ENCODE data around the gene NGEF.
A peak's percentile ranks its signal among the peaks of the same experiment; 100 is the strongest.
"Not testable (repeated sequence)": the region's sequence is repeated elsewhere in the genome, so short reads cannot be mapped to it uniquely, and the experiment has no call there.

NGEF gene

DNA sequence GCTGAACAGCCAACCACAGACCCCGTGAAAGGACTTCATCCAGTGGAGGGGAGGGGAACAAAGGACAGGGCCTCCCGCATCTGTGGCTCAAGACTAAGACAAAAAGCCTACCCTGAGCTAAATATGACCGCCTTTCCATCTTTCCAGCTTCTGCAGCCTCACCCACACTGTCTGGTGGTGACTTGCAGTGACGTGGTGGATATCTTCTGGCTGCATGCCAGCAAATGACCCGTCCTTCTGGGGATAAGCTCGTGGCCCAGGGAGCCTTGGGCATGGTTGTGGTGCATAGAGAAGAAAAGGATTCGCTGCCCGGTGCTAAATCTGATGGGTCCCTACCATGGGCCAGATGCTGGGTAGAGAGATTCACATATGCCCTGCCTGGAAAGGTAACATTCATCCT is 8.7 kb upstream of the NGEF start:
- DNase-seq (ENCODE audit: low spot score) = no peak

DNA sequence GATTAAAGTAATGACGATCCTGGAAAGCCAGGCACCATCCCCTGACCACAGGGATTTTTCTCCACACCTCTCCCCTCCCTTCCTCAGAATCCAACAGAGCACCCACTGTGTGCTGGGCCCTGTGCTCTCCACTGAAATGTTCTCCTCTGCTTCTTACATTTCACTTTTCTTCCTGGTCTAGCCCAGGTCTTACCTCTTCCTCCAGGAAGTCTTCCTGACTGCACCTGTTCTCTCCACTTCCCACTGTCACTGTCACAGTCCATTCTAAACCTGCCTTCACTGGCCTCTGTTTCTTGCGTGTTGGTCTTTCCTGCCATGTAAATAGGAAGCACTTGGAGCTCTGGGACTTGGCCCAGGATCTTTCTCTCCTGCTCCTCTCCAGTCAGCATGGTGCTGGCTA is 7.4 kb upstream of the NGEF start:
- DNase-seq (ENCODE audit: low spot score) = no peak

DNA sequence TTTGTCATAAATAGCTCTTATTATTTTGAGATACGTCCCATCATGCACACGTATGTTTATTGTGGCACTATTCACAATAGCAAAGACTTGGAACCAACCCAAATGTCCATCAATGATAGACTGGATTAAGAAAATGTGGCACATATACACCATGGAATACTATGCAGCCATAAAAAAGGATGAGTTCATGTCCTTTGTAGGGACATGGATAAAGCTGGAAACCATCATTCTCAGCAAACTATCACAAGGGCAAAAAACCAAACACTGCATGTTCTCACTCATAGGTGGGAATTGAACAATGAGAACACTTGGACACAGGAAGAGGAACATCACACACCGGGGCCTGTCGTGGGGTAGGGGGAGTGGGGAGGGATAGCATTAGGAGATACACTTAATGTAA is 6.6 kb upstream of the NGEF start:
- not testable (repeated sequence) for DNase-seq (ENCODE audit: low spot score)

DNA sequence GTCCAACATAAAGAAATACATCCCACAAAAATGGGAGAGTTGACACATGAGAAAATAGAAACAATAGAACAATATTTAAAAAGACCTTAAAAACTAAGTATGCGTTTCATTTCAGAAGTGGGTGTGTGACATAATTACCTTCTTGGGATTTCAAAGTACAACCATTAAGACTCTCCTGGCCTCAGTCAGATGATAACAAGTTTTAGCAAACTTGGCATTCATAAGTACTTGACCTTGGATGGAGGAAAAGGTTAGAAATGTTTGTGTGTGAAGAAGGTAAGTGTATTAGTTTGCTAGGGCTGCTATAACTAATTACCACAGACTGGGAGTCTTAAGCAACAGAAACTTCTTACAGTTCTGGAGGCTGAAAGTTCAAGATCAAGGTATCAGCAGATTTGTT is 4.9 kb upstream of the NGEF start:
- DNase-seq (ENCODE audit: low spot score) = no peak

DNA sequence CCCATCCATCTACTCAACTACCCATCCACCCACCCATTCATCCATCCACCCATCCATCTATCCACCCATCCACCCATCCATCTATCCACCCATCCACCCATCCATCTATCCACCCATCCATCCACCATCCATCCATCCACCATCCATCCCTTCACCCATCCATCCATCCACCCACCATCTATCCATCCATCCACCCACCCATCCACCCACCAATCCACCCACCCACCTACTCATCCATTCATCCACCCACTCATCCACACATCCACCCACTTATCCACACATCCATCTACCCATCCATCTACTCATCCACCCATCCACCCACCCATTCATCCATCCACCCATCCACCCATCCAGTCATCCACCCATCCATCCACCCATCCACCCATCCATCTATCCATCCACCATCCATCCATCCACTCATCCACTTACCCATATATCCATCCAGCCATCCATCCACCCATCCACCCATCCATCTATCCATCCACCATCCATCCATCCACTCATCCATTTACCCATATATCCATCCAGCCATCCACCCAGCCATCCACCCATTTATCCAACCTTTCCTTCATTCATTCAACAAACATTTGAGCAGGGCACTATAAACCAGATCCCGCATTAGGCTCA is 2.1 kb upstream of the NGEF start:
- DNase-seq (ENCODE audit: low spot score) = no peak

DNA sequence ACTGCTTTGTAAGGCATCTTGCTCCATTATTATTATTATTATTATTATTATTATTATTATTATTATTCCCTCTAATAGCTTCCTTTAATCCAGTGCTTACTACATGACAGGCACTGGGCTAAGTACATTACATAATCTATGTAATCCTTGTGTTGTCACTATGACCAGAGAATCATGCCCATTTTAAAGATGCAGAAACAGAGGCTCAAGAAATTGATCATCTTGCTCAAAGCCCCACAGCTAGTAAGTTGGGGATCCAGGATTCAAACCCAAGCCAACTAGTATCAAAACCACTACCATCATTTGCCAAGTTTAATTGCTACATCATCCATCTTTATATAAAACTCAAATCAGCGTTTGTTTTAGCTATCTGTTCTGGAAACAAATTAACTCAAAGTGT is 594 bp upstream of the NGEF start:
- no peak for DNase-seq (ENCODE audit: low spot score)

DNA sequence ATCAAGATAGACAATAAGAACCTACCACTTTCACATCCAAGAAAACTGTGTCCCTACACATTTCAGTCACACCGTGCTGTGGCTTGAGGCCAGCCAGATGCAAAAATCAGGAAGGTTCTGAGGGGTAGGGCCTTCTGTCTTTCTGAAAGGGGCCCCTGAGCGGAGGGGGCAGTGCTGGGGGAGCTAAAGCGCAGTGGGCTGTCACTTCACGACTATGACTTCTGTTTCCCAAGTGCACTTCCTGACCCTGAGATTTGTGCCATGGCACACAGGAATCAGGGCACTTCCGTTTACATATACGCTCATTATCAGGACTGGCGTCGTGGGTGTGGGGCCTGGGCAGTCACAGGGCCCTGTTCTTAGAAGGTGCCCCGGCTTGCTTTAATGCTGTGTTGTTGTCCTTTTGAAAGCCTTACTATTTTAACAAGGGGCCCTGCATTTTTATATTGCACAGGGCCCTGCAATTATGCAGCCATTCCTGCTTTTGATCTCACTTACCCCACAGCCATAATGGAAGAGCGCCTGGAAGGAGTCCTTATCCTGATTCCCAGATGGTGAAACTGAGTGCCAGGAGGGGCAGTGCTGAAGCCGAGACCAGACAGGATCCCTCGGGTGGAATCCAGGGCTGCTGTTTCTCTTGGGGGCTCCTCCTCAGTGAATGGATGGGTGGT is 620 bp downstream of the NGEF start:
- DNase-seq (ENCODE audit: low spot score) = no peak

DNA sequence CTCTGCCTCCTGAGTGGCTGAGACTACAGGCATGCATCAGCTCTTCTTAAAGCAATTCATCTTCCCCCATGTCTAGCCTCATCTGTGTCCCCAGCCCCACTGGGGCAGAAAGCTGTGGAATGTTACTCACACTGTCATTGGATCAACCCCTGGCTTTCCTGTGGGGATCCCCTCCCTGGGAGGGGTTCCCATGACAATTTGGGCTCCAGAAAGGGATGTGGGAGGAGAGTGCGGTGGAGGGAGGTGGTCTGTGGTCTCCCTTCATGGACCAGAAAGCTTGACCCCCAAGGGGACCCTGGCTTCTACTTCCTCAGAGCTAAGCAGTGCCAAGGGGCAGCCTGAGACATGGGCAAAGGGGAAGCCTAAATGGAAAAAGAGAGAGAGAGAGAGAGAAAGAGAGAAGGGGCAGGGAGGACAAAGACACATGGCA is 1.3 kb downstream of the NGEF start:
- DNase-seq (ENCODE audit: low spot score) = no peak

DNA sequence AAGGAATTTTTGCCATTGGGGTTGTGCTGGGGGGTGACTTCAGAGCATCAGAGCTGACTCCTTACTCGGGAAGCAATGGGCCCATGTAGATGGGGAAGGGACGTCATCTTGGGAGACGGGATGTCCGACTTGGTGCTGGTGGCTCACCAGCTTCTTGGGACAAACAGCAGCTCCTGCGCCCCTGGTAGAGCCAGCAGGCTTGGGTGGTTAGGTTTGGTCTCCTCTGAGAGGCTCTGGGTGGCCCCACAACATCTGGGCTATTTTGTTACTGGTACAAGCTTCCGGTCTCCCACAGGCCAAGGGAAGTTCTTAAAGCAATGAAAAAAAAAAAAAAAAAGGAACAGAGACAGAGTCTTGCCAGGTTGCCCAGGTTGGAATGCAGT is 1.8 kb downstream of the NGEF start:
- DNase-seq (ENCODE audit: low spot score) = no peak

DNA sequence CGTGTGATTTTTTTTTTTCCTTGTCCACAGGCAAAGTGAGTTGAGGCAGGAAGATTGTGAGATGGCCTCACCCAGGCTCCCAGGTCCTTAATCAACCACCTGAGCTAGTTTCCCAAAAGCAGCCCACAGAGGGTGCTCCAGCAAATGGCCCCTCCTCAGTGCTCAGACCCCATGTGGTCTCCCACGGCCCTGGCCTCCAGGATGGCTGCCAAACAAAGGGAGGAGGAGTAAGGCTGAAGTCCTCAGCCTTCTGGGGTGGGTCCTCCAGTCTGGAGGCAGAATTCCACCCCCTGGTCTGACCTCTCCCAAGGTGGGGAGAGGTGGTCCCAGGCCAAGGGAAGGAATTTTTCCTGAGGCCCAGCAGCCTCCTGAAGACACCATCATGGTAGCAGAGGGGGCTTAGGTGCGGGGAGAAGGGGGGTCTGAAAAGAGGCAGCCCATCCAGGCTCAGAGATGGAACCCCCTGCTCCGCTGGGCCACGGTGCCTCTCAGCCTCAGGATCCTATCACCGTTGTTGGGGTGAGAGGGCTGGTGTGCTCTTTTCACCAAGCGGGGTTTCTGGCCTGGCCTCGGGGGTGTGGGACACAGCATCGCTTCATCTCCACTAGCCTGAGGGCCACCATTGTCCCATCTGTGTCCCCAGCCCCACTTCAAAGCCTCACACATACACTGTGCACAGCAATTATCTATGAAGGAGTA is 2.3 kb downstream of the NGEF start:
- no peak for DNase-seq (ENCODE audit: low spot score)

DNA sequence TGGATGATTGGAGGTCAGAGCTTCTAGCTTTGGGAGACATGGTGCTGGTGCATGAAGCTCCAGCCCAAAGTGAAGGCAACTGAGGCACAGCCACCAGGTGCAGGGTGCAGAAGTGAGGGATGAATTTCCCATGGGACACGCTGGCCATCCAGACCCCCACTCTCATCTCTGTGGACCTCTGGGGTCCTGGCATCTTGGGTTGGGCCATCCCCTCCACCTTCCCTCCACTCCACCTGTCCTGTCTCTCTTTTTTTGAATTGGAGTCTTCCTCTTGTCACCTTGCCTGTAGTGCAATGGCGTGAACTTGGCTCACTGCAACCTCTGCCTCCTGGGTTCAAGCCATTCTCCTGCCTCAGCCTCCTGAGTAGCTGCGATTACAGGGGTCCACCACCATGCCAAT is 3.4 kb downstream of the NGEF start:
- no peak for DNase-seq (ENCODE audit: low spot score)

DNA sequence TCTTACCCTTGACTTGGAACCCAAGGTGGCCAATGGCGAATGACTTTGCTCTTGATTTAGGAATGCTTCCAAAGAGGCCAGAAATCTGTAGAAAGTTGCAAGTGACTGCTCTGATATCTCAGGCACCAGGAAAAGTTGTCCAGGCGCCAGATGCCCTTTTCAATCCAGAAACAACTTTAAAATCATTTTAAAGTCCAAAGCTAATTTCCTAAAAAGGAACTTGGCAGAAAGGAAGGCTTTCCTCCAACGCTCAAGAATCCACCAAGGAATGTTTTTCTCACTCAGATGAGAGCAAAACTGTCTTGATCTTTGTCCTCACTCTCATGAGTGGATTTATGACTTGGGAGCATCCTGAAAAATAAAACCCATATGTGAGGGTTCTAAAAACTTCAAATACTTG is 5.3 kb downstream of the NGEF start:
- no peak for DNase-seq (ENCODE audit: low spot score)

DNA sequence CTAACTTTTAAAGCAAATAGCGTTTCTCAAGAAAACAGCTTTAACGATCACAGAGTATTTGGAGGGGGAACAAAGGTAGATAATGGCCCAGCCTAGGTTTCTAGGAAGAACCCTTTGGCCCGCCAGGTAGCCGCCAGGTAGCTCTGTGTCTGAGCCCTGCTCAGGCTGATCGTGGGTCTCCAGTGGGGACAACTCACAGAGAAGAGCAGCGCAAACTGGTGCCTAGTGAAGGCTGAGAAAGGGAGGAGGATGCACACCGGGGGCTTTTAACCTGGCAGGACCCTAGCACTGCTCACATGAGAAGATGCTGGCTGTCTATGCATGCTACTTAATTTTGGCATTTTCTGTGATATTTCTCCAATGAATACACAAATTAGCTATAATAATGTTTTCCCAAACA is 5.8 kb downstream of the NGEF start:
- no peak for DNase-seq (ENCODE audit: low spot score)

DNA sequence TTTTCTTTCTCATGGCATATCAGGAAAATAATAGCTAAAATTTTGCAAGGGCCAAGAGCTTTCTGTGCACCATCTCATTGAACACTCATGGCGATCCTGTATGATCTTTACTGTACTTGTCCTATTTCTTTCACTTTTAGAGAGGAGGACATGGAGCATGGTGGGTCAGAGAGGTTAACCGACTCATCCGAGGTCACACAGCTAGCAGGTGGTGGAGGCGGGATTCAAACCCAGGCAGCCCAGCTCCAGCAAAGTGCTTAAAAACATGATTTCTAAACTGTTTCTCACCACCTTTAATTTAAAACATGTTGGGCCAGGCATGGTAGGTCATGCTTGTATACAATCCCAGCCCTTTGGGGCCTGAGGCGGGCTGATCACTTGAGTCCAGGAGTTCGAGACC is 6.4 kb downstream of the NGEF start:
- DNase-seq (ENCODE audit: low spot score) = no peak

DNA sequence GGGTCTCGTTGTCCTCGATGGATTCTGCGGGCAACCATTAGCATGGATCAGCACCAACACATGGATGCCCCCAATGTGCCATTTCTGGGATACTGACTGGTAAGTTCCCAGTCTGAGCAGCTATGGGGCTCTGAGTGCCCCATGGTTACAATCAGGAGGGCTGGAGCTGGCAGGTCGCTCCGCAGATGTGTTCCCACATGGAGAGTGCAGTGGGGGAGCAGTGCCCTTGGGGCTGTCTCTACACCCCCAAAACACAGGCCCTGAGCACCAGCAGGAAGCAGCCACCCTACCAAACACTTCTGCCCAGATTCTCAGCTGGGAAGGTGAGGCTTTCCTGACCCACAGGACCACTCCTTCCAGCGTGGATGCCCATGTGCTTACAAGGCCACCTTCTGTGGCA is 8.0 kb downstream of the NGEF start:
- DNase-seq (ENCODE audit: low spot score) = no peak

DNA sequence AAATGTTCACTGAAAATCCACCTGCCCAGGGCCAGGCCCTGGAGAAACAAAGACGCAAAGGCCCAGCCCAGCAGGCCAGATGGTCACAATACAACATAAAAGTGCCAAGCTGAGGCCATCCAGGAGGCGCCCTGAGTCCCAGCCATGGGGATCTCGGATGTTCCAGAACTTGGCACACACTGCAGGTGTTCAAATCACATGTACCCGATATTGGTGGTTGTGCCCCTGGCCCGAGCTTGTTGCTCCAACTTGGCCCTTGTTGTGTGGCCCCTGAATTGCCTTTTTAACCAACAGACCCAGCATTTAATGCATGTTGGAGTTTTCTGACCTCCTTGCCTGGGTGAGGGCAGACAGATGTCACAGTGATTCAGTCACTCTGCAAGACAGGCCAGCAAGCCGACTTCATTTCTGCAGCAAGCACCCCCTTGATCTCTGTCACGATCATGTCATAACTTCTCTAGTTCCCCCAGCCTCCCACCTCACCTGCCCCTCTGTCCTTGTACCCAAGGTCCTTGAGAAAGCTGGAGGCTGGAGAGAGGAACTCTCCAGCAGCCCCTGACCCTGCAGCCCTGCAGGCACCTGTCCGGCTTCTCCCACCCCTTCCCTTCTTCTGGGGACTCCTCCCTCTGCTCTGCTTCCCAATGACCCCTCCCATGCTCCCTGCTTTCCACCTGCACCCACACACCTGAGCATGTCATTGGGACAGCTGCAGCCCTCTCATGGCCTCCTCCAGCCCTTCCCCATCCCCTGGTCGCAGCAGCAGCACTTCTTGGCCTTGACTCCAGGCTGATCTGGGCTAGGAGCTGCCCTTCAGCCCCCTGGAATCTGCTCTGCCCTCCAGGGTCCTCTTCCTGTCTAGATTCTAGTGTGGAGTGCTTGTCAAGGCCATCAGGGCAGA is 9.1 kb downstream of the NGEF start:
- DNase-seq (ENCODE audit: low spot score) = no peak

DNA sequence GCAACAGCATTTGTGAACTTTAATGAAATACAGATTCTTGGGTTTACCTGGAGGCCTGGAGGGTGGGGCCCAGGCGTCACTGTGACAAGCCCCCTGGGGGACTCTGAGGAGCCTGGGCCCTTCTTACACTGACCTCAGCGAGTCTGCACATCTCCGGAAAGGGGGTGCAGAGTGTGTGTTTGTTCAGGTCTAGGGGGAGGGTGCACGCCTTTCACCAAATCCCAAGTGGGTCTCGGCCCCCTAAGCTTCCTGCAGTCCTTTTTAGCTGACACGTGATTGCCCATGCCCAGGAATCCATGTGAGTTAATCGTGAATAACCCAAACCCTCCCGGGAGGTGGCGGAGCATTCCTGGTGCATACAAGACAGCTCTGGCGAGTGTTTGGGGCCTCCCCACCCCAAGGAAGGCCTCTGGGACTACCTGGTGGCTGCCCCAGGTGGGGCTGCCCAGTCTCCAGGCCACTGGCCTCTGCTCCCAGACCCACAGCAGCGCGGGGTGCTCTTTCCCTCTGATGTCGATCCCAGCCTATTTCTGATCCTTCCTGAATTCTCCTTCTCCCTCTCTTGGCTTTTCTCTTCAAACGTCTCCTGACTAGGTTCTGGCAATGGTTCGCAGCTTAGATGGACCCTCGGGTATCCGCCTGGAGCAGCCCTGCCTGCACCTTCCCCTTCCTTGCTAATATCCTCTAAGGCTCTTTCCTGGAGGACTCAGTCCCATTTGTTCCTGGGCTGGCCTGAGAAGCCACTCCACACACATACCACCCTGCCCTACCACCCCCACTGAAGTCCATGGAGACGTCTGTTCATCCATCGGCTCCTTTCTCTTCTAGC is 10.0 kb downstream of the NGEF start:
- DNase-seq (ENCODE audit: low spot score) = no peak

DNA sequence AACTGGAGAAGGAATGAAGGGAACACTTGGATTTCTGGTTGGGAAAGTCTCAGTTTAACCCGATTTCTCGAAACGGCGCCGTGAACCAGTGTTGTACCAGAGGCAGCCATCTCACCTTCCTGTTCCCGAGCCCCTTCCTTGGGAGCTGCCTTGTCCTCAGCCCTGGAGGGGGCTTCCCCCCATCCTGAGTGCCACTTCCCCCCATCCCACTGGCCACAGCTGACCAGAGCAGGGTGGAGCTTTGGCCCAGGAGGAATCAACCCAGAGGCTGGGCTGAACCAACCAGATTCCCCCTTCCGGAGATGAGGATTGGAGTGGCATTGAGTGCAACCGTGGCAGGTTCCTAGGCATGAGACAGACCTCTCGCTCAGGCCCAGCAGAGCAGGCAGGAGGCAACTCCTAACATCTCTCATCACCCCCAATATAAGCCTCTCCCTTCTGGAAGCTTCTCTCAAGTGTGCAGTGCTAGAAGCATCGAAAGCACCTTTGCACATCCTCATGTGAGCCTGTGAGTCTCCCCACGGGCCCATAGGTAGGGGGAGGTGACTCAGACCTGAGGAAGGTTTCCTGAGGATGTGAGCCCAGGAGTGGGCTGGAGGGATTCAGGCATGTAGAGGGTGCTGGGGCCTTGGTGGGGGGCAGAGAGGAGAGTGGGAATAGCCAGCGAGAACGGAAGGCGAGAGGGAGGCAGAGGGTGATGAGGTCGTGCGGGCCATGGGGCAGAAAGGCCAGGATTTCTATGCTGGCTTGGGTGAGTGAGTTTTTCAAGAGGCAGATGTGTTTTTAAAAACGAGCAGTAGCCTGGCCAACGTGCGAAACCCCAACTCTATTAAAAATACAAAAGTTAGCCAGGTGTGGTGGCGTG is 11.9 kb downstream of the NGEF start:
- DNase-seq (ENCODE audit: low spot score) = no peak

DNA sequence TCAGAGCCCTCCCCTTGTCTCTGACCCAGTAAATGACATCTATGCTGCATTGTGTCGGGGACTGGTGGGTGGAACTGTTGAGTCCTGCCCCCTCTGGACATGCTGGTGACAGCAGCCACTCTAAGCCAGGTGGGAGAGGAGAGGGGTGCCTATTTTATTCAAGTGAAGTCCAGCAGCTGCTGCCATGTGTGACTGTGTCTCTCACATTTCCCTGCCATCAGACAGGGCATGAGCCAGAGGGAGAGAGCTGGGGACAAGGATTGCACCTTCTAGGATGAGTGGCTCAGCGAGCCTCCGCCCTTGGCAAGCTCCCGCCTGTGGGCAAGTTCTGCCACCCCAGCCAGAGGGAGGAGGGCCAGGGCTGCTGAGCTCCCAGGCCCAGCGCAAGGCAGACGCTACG is 13.7 kb downstream of the NGEF start:
- peak; percentile 27 for DNase-seq (ENCODE audit: low spot score)

DNA sequence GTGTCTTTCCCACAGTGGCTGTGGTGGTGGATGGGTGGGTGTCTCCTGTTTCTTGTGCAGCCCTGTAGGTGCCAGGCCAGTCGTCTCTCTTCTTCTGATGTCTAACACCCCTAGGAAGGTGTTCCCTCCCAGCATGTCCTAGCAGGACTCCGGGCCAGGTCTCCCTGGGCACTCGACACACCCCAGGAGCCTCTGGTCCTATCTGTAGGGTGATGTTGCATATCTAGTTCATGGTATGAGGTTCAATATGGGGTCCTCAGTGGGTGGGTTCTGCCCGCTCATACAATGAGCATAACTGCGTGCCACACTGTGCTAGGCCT is 14.4 kb downstream of the NGEF start:
- DNase-seq (ENCODE audit: low spot score) = no peak

All from NAMALWA (cell line).